ENCODE data around the gene ME3. TPM values are rescaled to one million over a fixed set of nuclear protein-coding genes. Genes with fewer than 3 reads are reported as not detected.

The ME3 gene
- total RNA-seq, 1 donor from 2014 or later: 110 TPM

DNA sequence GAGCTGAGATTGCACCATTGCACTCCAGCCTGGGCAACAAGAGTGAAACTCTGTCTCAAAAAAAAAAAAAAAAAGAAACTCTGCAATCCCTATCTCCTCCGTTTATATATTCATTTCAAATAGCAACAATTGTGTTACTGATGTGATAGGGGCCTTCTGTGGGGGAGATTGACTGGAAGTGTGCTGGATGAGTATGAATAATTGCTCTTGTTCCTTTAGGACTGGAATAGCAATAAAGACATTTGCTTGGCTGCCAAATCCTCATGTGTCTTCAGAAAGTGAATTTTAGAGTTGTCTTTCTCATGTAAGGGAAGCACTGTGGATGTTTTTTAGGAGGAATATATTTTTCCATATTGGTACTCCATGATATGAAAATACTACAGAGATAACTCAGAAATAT, 21.1 kb upstream of the ME3 start:
- DNase-seq (ENCODE audit: low spot score in 2 of 2): no peak
- FAIRE-seq: no peak

- DNase-seq (ENCODE audit: low spot score in 2 of 2) (no peak), FAIRE-seq (no peak)
Measured at GRCh38 chr11:86692746-86693145, 20.3 kb upstream of the ME3 start.

- DNase-seq (ENCODE audit: low spot score in 2 of 2) (no peak), FAIRE-seq (no peak)
Measured at GRCh38 chr11:86692317-86692716, 19.9 kb upstream of the ME3 start.

- DNase-seq (ENCODE audit: low spot score in 2 of 2): no peak
- FAIRE-seq: no peak
Measured at GRCh38 chr11:86688398-86689179, 16.2 kb upstream of the ME3 start.

GRCh38 chr11:86687185-86687778, 14.9 kb upstream of the ME3 start:
- FAIRE-seq: no peak

DNA sequence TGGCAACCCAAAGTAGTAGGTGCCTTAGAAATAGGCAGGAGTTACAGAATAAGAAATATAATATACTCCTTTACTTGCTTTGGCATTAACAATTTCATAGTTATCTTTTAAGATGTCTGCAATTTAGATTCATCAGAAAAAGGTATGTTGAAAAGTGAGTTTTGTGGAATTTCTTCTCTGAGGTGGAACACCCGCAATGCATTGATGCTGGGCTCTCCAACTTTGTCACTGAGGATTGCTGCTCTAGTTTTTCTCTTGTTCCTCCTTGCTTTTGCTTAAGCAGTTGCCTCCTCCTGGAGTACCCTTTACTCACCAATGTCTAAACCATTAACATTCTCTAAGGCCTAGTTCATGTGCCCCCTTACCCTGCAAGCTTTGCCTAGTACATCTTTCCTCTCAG, 14.1 kb upstream of the ME3 start:
- FAIRE-seq (no peak), DNase-seq (ENCODE audit: low spot score in 2 of 2) (no peak)

More at GRCh38 chr11:86687185-86687778, 14.9 kb upstream of the ME3 start:
- DNase-seq (ENCODE audit: low spot score in 2 of 2): no peak

- no peak for DNase-seq (ENCODE audit: low spot score in 2 of 2)
- no peak for FAIRE-seq
Measured at GRCh38 chr11:86681483-86681756, 9.0 kb upstream of the ME3 start.

- FAIRE-seq (no peak), DNase-seq (ENCODE audit: low spot score in 2 of 2) (no peak)
Measured at GRCh38 chr11:86680716-86681482, 8.5 kb upstream of the ME3 start.

DNA sequence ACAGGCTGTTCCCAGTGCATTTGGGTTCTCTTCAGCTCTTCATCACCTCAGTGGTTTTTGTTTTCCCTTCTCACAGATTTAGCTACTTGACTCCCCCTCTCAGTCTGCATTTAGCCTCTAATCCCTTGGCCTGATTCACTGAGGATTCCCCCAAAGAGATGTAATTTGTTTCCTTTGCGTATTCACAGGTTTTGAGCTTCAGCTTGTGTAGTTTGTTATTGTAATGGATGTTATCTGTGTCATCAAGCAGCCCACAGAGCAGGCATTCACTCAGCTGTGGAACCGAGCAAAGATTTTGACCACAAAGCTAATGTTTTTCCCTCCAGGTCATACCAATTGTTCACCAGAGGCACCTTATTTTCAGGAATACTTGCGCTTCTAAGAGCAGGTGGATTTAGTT, 6.4 kb upstream of the ME3 start:
- no peak for DNase-seq (ENCODE audit: low spot score in 2 of 2)
- no peak for FAIRE-seq

GRCh38 chr11:86678296-86678695, 5.9 kb upstream of the ME3 start:
- FAIRE-seq (no peak), DNase-seq (ENCODE audit: low spot score in 2 of 2) (no peak)

DNA sequence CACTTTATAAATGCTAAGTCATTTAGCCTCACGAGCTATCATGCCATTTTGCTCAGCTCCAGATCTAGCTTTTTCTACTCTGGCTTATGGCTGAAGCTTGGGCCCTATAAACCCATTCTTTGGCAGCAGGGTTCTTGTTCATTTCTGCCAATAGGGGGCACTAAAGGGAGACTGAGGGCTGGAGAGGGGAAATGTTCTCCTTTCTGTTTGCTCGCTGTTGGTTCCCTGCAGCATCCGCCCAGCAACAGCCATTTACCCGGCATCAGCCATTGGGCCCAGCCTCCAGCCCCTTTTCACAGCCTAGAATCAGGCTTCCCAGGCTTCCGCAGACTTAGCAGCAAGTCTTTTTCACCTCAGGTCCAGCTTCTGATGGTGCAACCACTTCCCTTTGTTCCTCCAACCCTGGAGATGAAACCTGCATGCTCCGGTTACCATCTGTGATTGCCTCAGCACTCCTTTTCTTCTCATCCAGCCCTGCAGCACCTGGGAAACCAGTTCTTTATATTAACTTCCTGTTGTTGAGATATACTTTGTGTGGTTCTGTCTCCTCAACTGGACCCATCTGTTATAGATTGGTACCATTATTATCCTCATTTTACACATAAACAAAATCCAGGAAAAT, 4.2 kb upstream of the ME3 start:
- FAIRE-seq (no peak), DNase-seq (ENCODE audit: low spot score in 2 of 2) (no peak)

DNA sequence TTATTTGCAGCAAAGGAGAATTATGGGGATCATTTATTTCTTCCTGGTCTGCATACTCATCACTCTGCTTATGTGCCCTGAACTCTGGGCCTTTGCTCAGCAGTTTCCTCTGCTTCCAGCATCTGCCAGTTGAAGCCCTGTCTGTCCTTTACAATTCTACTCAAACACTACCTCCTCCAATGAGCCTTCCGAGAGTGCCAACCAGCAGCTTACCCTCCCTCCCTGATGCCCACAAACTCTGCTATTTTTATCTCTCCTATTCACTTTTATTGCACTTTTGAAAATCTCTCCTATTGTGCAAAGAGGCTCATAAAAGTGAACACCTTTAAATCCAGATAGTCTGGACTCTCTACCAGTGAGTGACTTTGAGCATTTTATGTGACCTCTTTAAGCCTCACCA, 3.6 kb upstream of the ME3 start:
- no peak for FAIRE-seq
- DNase-seq (ENCODE audit: low spot score in 2 of 2): no peak

DNA sequence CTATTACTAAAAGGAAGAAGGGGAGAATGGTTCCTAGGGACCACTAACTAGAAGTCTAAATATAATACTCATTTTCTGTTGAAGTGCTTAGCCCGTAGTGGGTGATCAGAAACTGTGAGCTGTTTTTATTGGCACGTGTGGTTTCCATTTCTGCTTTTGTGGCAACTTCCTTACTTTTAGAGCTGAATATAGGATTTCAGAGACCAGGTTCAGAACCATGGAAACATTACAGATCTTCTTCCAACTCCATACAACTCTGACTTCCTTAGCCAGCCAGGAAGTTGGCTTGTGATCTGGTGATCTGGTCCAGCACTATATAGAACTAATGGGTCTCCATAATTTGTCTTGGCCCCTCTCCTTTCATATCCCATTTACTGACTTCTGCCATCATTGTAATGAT, 2.6 kb upstream of the ME3 start:
- no peak for FAIRE-seq
- DNase-seq (ENCODE audit: low spot score in 2 of 2): no peak

- FAIRE-seq (no peak), DNase-seq (ENCODE audit: low spot score in 2 of 2) (no peak)
Measured at GRCh38 chr11:86673872-86674750, 1.7 kb upstream of the ME3 start.

- FAIRE-seq (no peak), DNase-seq (ENCODE audit: low spot score in 2 of 2) (no peak)
Measured at GRCh38 chr11:86673055-86673843, 833 bp upstream of the ME3 start.

- FAIRE-seq (no peak), DNase-seq (ENCODE audit: low spot score in 2 of 2) (peak; percentile 24 to 26)
Measured at GRCh38 chr11:86671531-86672006, 847 bp downstream of the ME3 start.

DNA sequence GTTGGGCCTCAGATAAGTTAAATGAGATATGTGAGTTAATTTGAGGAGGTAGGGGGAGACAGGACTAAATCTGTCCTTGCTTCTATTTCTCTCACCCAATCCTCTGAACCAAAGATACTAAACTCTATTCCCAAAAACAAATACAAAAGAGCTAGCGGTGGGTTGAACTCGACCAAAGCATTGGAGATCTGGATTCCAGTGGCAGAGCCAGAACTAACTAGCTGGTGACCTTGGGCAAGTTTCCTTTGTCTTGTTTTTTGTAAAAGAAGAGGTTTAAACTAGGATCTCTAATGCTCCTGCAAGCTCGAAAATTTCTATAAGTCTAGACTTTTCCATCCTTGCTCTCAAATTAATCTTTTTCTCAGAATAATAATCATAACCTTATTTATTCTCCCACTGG, 1.5 kb downstream of the ME3 start:
- DNase-seq (ENCODE audit: low spot score in 2 of 2) (no peak), FAIRE-seq (no peak)

GRCh38 chr11:86670181-86670580, 2.2 kb downstream of the ME3 start:
- FAIRE-seq (no peak), DNase-seq (ENCODE audit: low spot score in 2 of 2) (no peak)

- DNase-seq (ENCODE audit: low spot score in 2 of 2) (no peak), FAIRE-seq (no peak)
Measured at GRCh38 chr11:86669424-86669823, 3.0 kb downstream of the ME3 start.

Data from frontal cortex (tissue), 4 donors.